K562 (cell line): ENCODE results near the gene OR2V2. TPM values are rescaled to one million over a fixed set of nuclear protein-coding genes. Genes with fewer than 3 reads are reported as not detected.
A peak's percentile ranks its signal among the peaks of the same experiment; 100 is the strongest.

Source experiments
- CREM ChIP-seq: IDR thresholded peaks from 2 replicates; pipeline ENCODE4 v1.6.1; 2014; ENCODE audit warnings: antibody characterized with exemption, low read depth
- CTBP1 ChIP-seq: fragments of 450-650 bp; IDR thresholded peaks from 2 replicates; pipeline ENCODE4 v1.6.1; 2016; ENCODE audit warnings: borderline replicate concordance
- FIP1L1 ChIP-seq: fragments of 200-400 bp; formaldehyde crosslinking; IDR thresholded peaks from 2 replicates; pipeline ENCODE4 v1.6.1; 2018; ENCODE audit warnings: mild to moderate bottlenecking, low read depth, low read length; ENCODE audit not compliant: poor library complexity, severe bottlenecking
- FOXP4 ChIP-seq: sonication (generic); formaldehyde crosslinking; IDR thresholded peaks from 2 replicates; pipeline ENCODE4 v1.8.0; 2022; ENCODE audit warnings: mild to moderate bottlenecking, missing genetic modification reagents, borderline replicate concordance
- HMGN3 ChIP-seq: IDR thresholded peaks from 2 replicates; pipeline ENCODE4 v1.6.1; 2011; ENCODE audit warnings: borderline replicate concordance, low read depth, mild to moderate bottlenecking, mixed read lengths, low read length; ENCODE audit not compliant: insufficient read length; ENCODE audit errors: extremely low read depth
- JUNB ChIP-seq: fragments of 450-650 bp; formaldehyde crosslinking; conservative IDR thresholded peaks from 2 replicates; pipeline ENCODE4 v1.4.0; 2020; ENCODE audit warnings: mild to moderate bottlenecking
- LEF1 ChIP-seq: fragments of 450-650 bp; IDR thresholded peaks from 2 replicates; pipeline ENCODE4 v1.6.1; 2016; ENCODE audit warnings: mild to moderate bottlenecking
- NCOA2 ChIP-seq, 2 experiments: fragments of 450-650 bp; IDR thresholded peaks; 2 replicates each; pipeline ENCODE4 v1.6.1; 2018; ENCODE audit warnings: mild to moderate bottlenecking in 2 of 2, moderate library complexity in 1 of 2; ENCODE audit not compliant: partially characterized antibody in 2 of 2
- RFX1 ChIP-seq: fragments of 450-650 bp; IDR thresholded peaks from 2 replicates; pipeline ENCODE4 v1.6.1; 2016; ENCODE audit warnings: mild to moderate bottlenecking, moderate library complexity
- SAFB2 ChIP-seq: fragments of 200-400 bp; formaldehyde crosslinking; IDR thresholded peaks from 2 replicates; pipeline ENCODE4 v1.6.1; 2018; ENCODE audit warnings: borderline replicate concordance, low read length, low read depth, moderate library complexity; ENCODE audit not compliant: severe bottlenecking
- SMAD3 ChIP-seq: fragments of 450-650 bp; formaldehyde crosslinking; conservative IDR thresholded peaks from 2 replicates; pipeline ENCODE4 v1.4.0; 2020; ENCODE audit warnings: mild to moderate bottlenecking
- SREBF1 ChIP-seq: fragments of 150-350 bp; IDR thresholded peaks from 2 replicates; pipeline ENCODE4 v1.6.1; 2014; ENCODE audit warnings: antibody characterized with exemption, low read depth, low read length, borderline replicate concordance
- SREBF2 ChIP-seq: sonication (generic); formaldehyde crosslinking; IDR thresholded peaks from 2 replicates; pipeline ENCODE4 v1.4.0; 2020; ENCODE audit warnings: mild to moderate bottlenecking, missing genetic modification reagents
- ZBTB26 ChIP-seq: fragments of 450-650 bp; formaldehyde crosslinking; IDR thresholded peaks from 2 replicates; pipeline ENCODE4 v1.4.0; 2022; ENCODE audit warnings: missing genetic modification characterization
- ZNF140 ChIP-seq: fragments of 250-450 bp; sonication (Bioruptor Pico); IDR thresholded peaks from 2 replicates; pipeline ENCODE4 v1.8.0; 2021; ENCODE audit warnings: moderate library complexity, mild to moderate bottlenecking, inconsistent platforms
- polyA plus RNA-seq, 8 experiments: library from polyadenylated mRNA; depleted of rRNA in 4 of 8; stranded (reverse) in 5 of 8; unstranded in 3 of 8; fragments of >200 nt; fragmentation: Nextera tagmentation in 2 of 8; fragmentation: Illumina TruSeq in 1 of 8; extraction: Ambion mirVana in 2 of 8; extraction: Trizol in 1 of 8; gene quantifications; 2 replicates each; pipeline versions ENCODE4 v1.2.1 to v1.2.3, GENCODE V29; 2011 to 2014; ENCODE audit warnings: inconsistent platforms in 1 of 8, missing spikeins in 1 of 8
- total RNA-seq, 7 experiments: library from RNA; depleted of rRNA in 6 of 7; stranded (reverse); fragments of >200 nt in 6 of 7; fragmentation: Illumina TruSeq in 2 of 7; extraction: Trizol in 2 of 7; gene quantifications; 2 replicates each; pipeline versions ENCODE4 v1.2.1 to v1.2.3, GENCODE V29; 2011 to 2021; ENCODE audit warnings: low replicate concordance in 1 of 7
- TF ChIP-seq, protein P1 (sequence below): fragments of 200-400 bp; formaldehyde crosslinking; IDR thresholded peaks from 2 replicates; pipeline ENCODE4 v1.6.1; 2017; ENCODE audit warnings: mild to moderate bottlenecking, low read depth, low read length, moderate library complexity
- TF ChIP-seq, protein P2 (sequence below): fragments of 250-450 bp; sonication (Bioruptor Pico); IDR thresholded peaks from 2 replicates; pipeline ENCODE4 v1.8.0; 2022; ENCODE audit warnings: moderate library complexity, mild to moderate bottlenecking, inconsistent platforms
- TF ChIP-seq, protein P3 (sequence below), 2 experiments: fragments of 450-650 bp in 1 of 2; sonication (generic) in 1 of 2; formaldehyde crosslinking in 1 of 2; IDR thresholded peaks in 1 of 2; conservative IDR thresholded peaks in 1 of 2; 2 replicates each; pipeline versions ENCODE4 v1.6.1 to v1.8.1; 2016 to 2023; ENCODE audit warnings: mild to moderate bottlenecking in 2 of 2, moderate library complexity in 2 of 2, inconsistent platforms in 1 of 2, missing genetic modification reagents in 1 of 2
- TF ChIP-seq, protein P4 (sequence below): sonication (generic); formaldehyde crosslinking; IDR thresholded peaks from 2 replicates; pipeline ENCODE4 v1.8.0; 2022; ENCODE audit warnings: missing genetic modification reagents, mild to moderate bottlenecking, moderate library complexity, borderline replicate concordance

OR2V2 gene
- total and polyA plus RNA-seq, 9 of the 15 experiments (the other 6 are each of a cell fraction or from before 2014, with no cell fraction given) = 0.01 TPM; not detected in 8

- TF ChIP-seq, protein P1, sequence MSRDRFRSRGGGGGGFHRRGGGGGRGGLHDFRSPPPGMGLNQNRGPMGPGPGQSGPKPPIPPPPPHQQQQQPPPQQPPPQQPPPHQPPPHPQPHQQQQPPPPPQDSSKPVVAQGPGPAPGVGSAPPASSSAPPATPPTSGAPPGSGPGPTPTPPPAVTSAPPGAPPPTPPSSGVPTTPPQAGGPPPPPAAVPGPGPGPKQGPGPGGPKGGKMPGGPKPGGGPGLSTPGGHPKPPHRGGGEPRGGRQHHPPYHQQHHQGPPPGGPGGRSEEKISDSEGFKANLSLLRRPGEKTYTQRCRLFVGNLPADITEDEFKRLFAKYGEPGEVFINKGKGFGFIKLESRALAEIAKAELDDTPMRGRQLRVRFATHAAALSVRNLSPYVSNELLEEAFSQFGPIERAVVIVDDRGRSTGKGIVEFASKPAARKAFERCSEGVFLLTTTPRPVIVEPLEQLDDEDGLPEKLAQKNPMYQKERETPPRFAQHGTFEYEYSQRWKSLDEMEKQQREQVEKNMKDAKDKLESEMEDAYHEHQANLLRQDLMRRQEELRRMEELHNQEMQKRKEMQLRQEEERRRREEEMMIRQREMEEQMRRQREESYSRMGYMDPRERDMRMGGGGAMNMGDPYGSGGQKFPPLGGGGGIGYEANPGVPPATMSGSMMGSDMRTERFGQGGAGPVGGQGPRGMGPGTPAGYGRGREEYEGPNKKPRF = no peak
- TF ChIP-seq HMGN3 (no peak), RFX1 (no peak), SAFB2 (no peak), FIP1L1 (no peak), SMAD3 (CRISPR knock-in tag) (no peak), FOXP4 (CRISPR knock-in tag) (no peak), JUNB (no peak), CTBP1 (peak; percentile 22; the same call in 1 of the 2 replicates), LEF1 (no peak), SREBF2 (CRISPR knock-in tag) (no peak), NCOA2 (IDR thresholded peaks at IDR 0.05; ENCODE audit: partially characterized antibody in 2 of 2) (no peak), ZBTB26 (CRISPR knock-in tag) (no peak), ZNF140 (CRISPR knock-in tag) (no peak), CREM (0 out of 2 replicates have a peak, but pooled peaks have one; percentile 22), SREBF1 (no peak)
- TF ChIP-seq, protein P2, sequence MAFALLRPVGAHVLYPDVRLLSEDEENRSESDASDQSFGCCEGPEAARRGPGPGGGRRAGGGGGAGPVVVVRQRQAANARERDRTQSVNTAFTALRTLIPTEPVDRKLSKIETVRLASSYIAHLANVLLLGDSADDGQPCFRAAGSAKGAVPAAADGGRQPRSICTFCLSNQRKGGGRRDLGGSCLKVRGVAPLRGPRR (CRISPR knock-in tag) = no peak
- TF ChIP-seq, protein P3, sequence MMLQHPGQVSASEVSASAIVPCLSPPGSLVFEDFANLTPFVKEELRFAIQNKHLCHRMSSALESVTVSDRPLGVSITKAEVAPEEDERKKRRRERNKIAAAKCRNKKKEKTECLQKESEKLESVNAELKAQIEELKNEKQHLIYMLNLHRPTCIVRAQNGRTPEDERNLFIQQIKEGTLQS (IDR thresholded peaks at IDR 0.05) = no peak
- TF ChIP-seq, protein P3 (CRISPR knock-in tag; conservative IDR thresholded peaks at IDR 0.05) = no peak
- TF ChIP-seq, protein P4, sequence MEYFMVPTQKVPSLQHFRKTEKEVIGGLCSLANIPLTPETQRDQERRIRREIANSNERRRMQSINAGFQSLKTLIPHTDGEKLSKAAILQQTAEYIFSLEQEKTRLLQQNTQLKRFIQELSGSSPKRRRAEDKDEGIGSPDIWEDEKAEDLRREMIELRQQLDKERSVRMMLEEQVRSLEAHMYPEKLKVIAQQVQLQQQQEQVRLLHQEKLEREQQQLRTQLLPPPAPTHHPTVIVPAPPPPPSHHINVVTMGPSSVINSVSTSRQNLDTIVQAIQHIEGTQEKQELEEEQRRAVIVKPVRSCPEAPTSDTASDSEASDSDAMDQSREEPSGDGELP (CRISPR knock-in tag) = peak; percentile 85; the same call in 1 of the 2 replicates
Measured at GRCh38 chr5:181194489-181195248, 47.3 kb downstream of the OR2V2 start (continued).
